Sigmoid colon (tissue), 4 donors: ENCODE results near the gene COP1.

Experiments
- CTCF ChIP-seq, 4 experiments: fragments of 450-650 bp in 3 of 4; fragments of 200-600 bp in 1 of 4; IDR thresholded peaks; one replicate each; pipeline ENCODE4 v1.5.1; 2016 to 2019; ENCODE audit warnings: antibody characterized with exemption in 4 of 4, mild to moderate bottlenecking in 3 of 4, moderate library complexity in 2 of 4
- EP300 ChIP-seq, 4 donors: sonication (generic); formaldehyde crosslinking; IDR thresholded peaks; one replicate each; pipeline ENCODE4 v1.6.1; 2017; ENCODE audit warnings: antibody characterized with exemption in 4 of 4
- POLR2A ChIP-seq, 2 donors: fragments of 450-650 bp; IDR thresholded peaks; one replicate each; pipeline ENCODE4 v1.6.1; 2016; ENCODE audit warnings: antibody characterized with exemption in 2 of 2, mild to moderate bottlenecking in 2 of 2, moderate library complexity in 2 of 2

- TF ChIP-seq CTCF (IDR thresholded peaks at IDR 0.05) (no peak), POLR2A (IDR thresholded peaks at IDR 0.05) (no peak), EP300 (IDR thresholded peaks at IDR 0.05) (no peak)
Measured at GRCh38 chr1:175968486-175969172, 238.5 kb downstream of the COP1 start.
